HEK293 (cell line): ENCODE data around the gene NRF1.

Experiments
- KLF9 ChIP-seq: fragments of 450-650 bp; formaldehyde crosslinking; IDR thresholded peaks from 2 replicates; pipeline ENCODE4 v1.5.1; 2016; ENCODE audit warnings: missing biosample characterization, missing genetic modification characterization, low read depth
- MYNN ChIP-seq: fragments of 450-650 bp; formaldehyde crosslinking; IDR thresholded peaks from 2 replicates; pipeline ENCODE4 v1.5.1; 2016; ENCODE audit warnings: missing biosample characterization, missing genetic modification characterization, borderline replicate concordance
- SCRT2 ChIP-seq: fragments of 450-650 bp; formaldehyde crosslinking; IDR thresholded peaks from 2 replicates; pipeline ENCODE4 v1.5.1; 2016; ENCODE audit warnings: missing biosample characterization, missing genetic modification characterization
- ZBTB21 ChIP-seq: fragments of 450-650 bp; formaldehyde crosslinking; IDR thresholded peaks from 2 replicates; pipeline ENCODE4 v1.5.1; 2017; ENCODE audit warnings: missing biosample characterization, missing genetic modification characterization
- ZNF221 ChIP-seq: fragments of 450-650 bp; formaldehyde crosslinking; IDR thresholded peaks from 2 replicates; pipeline ENCODE4 v1.5.1; 2017; ENCODE audit warnings: missing biosample characterization, missing genetic modification characterization, borderline replicate concordance
- ZNF350 ChIP-seq: fragments of 450-650 bp; formaldehyde crosslinking; IDR thresholded peaks from 2 replicates; pipeline ENCODE4 v1.5.0; 2017; ENCODE audit warnings: missing biosample characterization, mild to moderate bottlenecking, missing genetic modification characterization
- ZNF596 ChIP-seq: fragments of 450-650 bp; IDR thresholded peaks from 2 replicates; pipeline ENCODE4 v1.5.0; 2018; ENCODE audit warnings: missing biosample characterization, mild to moderate bottlenecking, missing genetic modification characterization, moderate library complexity
- ZNF776 ChIP-seq: fragments of 450-650 bp; formaldehyde crosslinking; IDR thresholded peaks from 2 replicates; pipeline ENCODE4 v1.5.0; 2017; ENCODE audit warnings: missing biosample characterization, missing genetic modification characterization, borderline replicate concordance
- ZNF830 ChIP-seq: fragments of 450-650 bp; IDR thresholded peaks from 2 replicates; pipeline ENCODE4 v1.5.0; 2018; ENCODE audit warnings: missing biosample characterization, missing genetic modification characterization, low read depth, mild to moderate bottlenecking, moderate library complexity
- TF ChIP-seq, protein P1 (sequence below): fragments of 450-650 bp; formaldehyde crosslinking; IDR thresholded peaks from 2 replicates; pipeline ENCODE4 v1.5.1; 2016; ENCODE audit warnings: missing biosample characterization, missing genetic modification characterization
- TF ChIP-seq, protein P2 (sequence below): fragments of 450-650 bp; formaldehyde crosslinking; IDR thresholded peaks from 2 replicates; pipeline ENCODE4 v1.5.1; 2016; ENCODE audit warnings: missing biosample characterization, missing genetic modification characterization
- TF ChIP-seq, protein P3 (sequence below): fragments of 450-650 bp; formaldehyde crosslinking; IDR thresholded peaks from 2 replicates; pipeline ENCODE4 v1.5.1; 2016; ENCODE audit warnings: missing biosample characterization, missing genetic modification characterization
- TF ChIP-seq, protein P4 (sequence below): fragments of 450-650 bp; formaldehyde crosslinking; IDR thresholded peaks from 2 replicates; pipeline ENCODE4 v1.5.1; 2016; ENCODE audit warnings: missing biosample characterization, missing genetic modification characterization, low read depth

DNA sequence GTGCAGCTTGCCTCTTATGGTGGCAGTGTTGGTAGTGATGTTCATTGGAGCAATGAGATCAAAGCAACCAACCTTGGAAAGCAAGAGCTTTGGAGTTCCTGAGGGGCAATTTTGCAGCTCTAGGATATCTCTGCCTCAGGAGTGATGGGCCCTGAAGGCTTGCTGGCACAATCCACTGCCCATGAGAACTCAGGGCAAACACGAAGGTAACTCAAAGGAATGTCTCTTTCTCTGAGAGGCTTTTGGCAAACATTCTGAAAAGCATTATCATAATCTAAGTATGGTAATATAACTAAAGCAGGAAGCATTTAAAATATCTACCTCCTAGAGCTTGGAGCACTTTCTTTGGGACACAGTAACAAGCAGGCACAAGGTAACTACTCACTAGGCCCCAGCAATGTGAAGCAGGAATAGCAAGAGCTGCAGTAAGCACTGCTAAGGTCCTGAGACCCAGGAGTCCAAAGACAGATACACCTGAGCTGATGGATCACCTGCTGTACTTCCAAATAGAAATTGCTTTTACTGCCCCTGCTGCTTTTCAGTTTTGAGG, 103.1 kb downstream of the NRF1 start:
- TF ChIP-seq MYNN (tag by site-specific recombination) (no peak), ZNF776 (tag by site-specific recombination) (no peak), ZNF221 (tag by site-specific recombination) (no peak), ZBTB21 (tag by site-specific recombination) (no peak), ZNF596 (tag by site-specific recombination) (no peak), ZNF830 (tag by site-specific recombination) (no peak), SCRT2 (tag by site-specific recombination) (no peak), KLF9 (no peak), ZNF350 (tag by site-specific recombination) (no peak)
- TF ChIP-seq, protein P1, sequence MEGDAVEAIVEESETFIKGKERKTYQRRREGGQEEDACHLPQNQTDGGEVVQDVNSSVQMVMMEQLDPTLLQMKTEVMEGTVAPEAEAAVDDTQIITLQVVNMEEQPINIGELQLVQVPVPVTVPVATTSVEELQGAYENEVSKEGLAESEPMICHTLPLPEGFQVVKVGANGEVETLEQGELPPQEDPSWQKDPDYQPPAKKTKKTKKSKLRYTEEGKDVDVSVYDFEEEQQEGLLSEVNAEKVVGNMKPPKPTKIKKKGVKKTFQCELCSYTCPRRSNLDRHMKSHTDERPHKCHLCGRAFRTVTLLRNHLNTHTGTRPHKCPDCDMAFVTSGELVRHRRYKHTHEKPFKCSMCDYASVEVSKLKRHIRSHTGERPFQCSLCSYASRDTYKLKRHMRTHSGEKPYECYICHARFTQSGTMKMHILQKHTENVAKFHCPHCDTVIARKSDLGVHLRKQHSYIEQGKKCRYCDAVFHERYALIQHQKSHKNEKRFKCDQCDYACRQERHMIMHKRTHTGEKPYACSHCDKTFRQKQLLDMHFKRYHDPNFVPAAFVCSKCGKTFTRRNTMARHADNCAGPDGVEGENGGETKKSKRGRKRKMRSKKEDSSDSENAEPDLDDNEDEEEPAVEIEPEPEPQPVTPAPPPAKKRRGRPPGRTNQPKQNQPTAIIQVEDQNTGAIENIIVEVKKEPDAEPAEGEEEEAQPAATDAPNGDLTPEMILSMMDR (tag by site-specific recombination) = no peak
- TF ChIP-seq, protein P2, sequence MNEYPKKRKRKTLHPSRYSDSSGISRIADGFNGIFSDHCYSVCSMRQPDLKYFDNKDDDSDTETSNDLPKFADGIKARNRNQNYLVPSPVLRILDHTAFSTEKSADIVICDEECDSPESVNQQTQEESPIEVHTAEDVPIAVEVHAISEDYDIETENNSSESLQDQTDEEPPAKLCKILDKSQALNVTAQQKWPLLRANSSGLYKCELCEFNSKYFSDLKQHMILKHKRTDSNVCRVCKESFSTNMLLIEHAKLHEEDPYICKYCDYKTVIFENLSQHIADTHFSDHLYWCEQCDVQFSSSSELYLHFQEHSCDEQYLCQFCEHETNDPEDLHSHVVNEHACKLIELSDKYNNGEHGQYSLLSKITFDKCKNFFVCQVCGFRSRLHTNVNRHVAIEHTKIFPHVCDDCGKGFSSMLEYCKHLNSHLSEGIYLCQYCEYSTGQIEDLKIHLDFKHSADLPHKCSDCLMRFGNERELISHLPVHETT (tag by site-specific recombination) = no peak
- TF ChIP-seq, protein P3, sequence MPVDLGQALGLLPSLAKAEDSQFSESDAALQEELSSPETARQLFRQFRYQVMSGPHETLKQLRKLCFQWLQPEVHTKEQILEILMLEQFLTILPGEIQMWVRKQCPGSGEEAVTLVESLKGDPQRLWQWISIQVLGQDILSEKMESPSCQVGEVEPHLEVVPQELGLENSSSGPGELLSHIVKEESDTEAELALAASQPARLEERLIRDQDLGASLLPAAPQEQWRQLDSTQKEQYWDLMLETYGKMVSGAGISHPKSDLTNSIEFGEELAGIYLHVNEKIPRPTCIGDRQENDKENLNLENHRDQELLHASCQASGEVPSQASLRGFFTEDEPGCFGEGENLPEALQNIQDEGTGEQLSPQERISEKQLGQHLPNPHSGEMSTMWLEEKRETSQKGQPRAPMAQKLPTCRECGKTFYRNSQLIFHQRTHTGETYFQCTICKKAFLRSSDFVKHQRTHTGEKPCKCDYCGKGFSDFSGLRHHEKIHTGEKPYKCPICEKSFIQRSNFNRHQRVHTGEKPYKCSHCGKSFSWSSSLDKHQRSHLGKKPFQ = no peak
- TF ChIP-seq, protein P4, sequence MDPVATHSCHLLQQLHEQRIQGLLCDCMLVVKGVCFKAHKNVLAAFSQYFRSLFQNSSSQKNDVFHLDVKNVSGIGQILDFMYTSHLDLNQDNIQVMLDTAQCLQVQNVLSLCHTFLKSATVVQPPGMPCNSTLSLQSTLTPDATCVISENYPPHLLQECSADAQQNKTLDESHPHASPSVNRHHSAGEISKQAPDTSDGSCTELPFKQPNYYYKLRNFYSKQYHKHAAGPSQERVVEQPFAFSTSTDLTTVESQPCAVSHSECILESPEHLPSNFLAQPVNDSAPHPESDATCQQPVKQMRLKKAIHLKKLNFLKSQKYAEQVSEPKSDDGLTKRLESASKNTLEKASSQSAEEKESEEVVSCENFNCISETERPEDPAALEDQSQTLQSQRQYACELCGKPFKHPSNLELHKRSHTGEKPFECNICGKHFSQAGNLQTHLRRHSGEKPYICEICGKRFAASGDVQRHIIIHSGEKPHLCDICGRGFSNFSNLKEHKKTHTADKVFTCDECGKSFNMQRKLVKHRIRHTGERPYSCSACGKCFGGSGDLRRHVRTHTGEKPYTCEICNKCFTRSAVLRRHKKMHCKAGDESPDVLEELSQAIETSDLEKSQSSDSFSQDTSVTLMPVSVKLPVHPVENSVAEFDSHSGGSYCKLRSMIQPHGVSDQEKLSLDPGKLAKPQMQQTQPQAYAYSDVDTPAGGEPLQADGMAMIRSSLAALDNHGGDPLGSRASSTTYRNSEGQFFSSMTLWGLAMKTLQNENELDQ (tag by site-specific recombination) = no peak
